H1 (cell line): ENCODE data around the gene FAM107A. TPM values are rescaled to one million over a fixed set of nuclear protein-coding genes. Genes with fewer than 3 reads are reported as not detected.

Source experiments
- CTCF ChIA-PET: fragments of 300-600 bp; sonication (Branson Sonifier 250); formaldehyde crosslinking; loops from one replicate; lab custom pipeline; 2021; ENCODE audit not compliant: partially characterized antibody; lab: Charles Lee
- POLR2A ChIA-PET: fragments of 300-600 bp; sonication (Branson Sonifier 250); formaldehyde crosslinking; loops from one replicate; lab custom pipeline; 2021; ENCODE audit warnings: inconsistent platforms; ENCODE audit not compliant: partially characterized antibody; lab: Charles Lee
- DNase-seq, 2 experiments: peaks; one replicate each; pipeline versions ENCODE4 v3.0.0 to v3.0.0-alpha.2; 2010 to 2022; ENCODE audit warnings: low spot score in 2 of 2, low read depth in 1 of 2, mixed read lengths in 1 of 2
- FAIRE-seq: peaks from 2 replicates; lab custom pipeline; 2011; peaks lifted over from hg19 to GRCh38; lab: Jason Lieb, UNC
- H2AFZ ChIP-seq: 2 replicates; pipeline ENCODE4 v1.8.1; 2012; ENCODE audit warnings: low read length, inconsistent platforms
- H2AK5ac ChIP-seq: 2 replicates; pipeline ENCODE4 v1.6.1; 2013; ENCODE audit warnings: low read depth, low read length
- H2BK120ac ChIP-seq: replicated peaks from 2 replicates; pipeline ENCODE3; 2013; ENCODE audit warnings: low read depth, low read length, inconsistent platforms
- H2BK12ac ChIP-seq: 2 replicates; pipeline ENCODE4 v1.6.1; 2013; ENCODE audit warnings: low read depth, low read length
- H2BK15ac ChIP-seq: 2 replicates; pipeline ENCODE4 v1.6.1; 2013; ENCODE audit warnings: low read length
- H2BK20ac ChIP-seq: 2 replicates; pipeline ENCODE4 v1.6.1; 2013; ENCODE audit warnings: low read length
- H2BK5ac ChIP-seq: 2 replicates; pipeline ENCODE4 v1.6.1; 2013; ENCODE audit warnings: low read depth, low read length
- H3K14ac ChIP-seq: 2 replicates; pipeline ENCODE4 v1.6.1; 2013; ENCODE audit warnings: inconsistent platforms; ENCODE audit not compliant: insufficient read length
- H3K18ac ChIP-seq: 2 replicates; pipeline ENCODE4 v1.6.1; 2013; ENCODE audit warnings: low read length; ENCODE audit errors: extremely low read depth
- H3K23ac ChIP-seq: 2 replicates; pipeline ENCODE4 v1.6.1; 2013; ENCODE audit warnings: inconsistent platforms; ENCODE audit not compliant: insufficient read length
- H3K23me2 ChIP-seq: 2 replicates; pipeline ENCODE4 v1.6.1; 2013; ENCODE audit warnings: low read depth, low read length
- H3K27ac ChIP-seq: 2 replicates; pipeline ENCODE4 v1.6.1; 2011; ENCODE audit warnings: low read depth, low read length, inconsistent platforms
- H3K27me3 ChIP-seq, 4 experiments: replicated peaks in 1 of 4; 1 replicate in 1 of 4; 2 replicates in 3 of 4; pipeline versions ENCODE4 v1.6.1 to v1.8.1; 2011 to 2013; ENCODE audit warnings: low read length in 3 of 4, mild to moderate bottlenecking in 3 of 4, inconsistent platforms in 2 of 4, mixed read lengths in 2 of 4, moderate library complexity in 1 of 4; ENCODE audit not compliant: control insufficient read depth in 3 of 4, insufficient read depth in 3 of 4; ENCODE audit errors: extremely low read depth in 1 of 4
- H3K36me3 ChIP-seq, 4 experiments: 2 replicates each; pipeline versions ENCODE4 v1.6.1 to v1.8.1; 2011 to 2013; ENCODE audit warnings: mild to moderate bottlenecking in 4 of 4, low read length in 3 of 4, moderate library complexity in 2 of 4, control low read depth in 1 of 4, inconsistent platforms in 1 of 4; ENCODE audit not compliant: insufficient read depth in 4 of 4, control insufficient read depth in 2 of 4
- H3K4ac ChIP-seq: replicated peaks from 2 replicates; pipeline ENCODE3; 2013; ENCODE audit warnings: low read length, low read depth, mixed read lengths, inconsistent platforms; ENCODE audit not compliant: insufficient read length
- H3K4me1 ChIP-seq, 4 experiments: replicated peaks in 1 of 4; 1 replicate in 1 of 4; 2 replicates in 3 of 4; pipeline versions ENCODE4 v1.6.1 to v1.8.1; 2011 to 2013; ENCODE audit warnings: low read length in 3 of 4, inconsistent platforms in 2 of 4, mixed read lengths in 1 of 4; ENCODE audit not compliant: insufficient read depth in 4 of 4, control insufficient read depth in 3 of 4
- H3K4me2 ChIP-seq, 2 experiments: 2 replicates each; pipeline versions ENCODE4 v1.6.1 to v1.8.1; 2011 to 2013; ENCODE audit warnings: low read depth in 2 of 2, low read length in 2 of 2, control low read depth in 1 of 2, inconsistent platforms in 1 of 2, mild to moderate bottlenecking in 1 of 2; ENCODE audit not compliant: insufficient read depth in 1 of 2
- H3K4me3 ChIP-seq, 4 experiments: fragments of 200-600, 300-600 bp in 1 of 4; sonication (generic), shearing (Covaris generic), sonication (Bioruptor Twin) in 1 of 4; 2 replicates each; pipeline versions ENCODE4 v1.5.1 to v1.8.1; 2011 to 2016; ENCODE audit warnings: low read length in 4 of 4, low read depth in 3 of 4, control low read depth in 2 of 4, inconsistent platforms in 2 of 4, mild to moderate bottlenecking in 2 of 4, mixed read lengths in 1 of 4, moderate library complexity in 1 of 4; ENCODE audit not compliant: insufficient read depth in 2 of 4; ENCODE audit errors: extremely low read depth in 1 of 4
- H3K56ac ChIP-seq: replicated peaks from 2 replicates; pipeline ENCODE3; 2013; ENCODE audit warnings: low read depth, mild to moderate bottlenecking, mixed read lengths, low read length, inconsistent platforms; ENCODE audit not compliant: insufficient read length
- H3K79me1 ChIP-seq: 2 replicates; pipeline ENCODE4 v1.6.1; 2013; ENCODE audit warnings: low read depth, low read length, control low read depth
- H3K79me2 ChIP-seq, 2 experiments: 2 replicates each; pipeline versions ENCODE4 v1.6.1 to v1.8.1; 2012 to 2013; ENCODE audit warnings: low read length in 2 of 2, mild to moderate bottlenecking in 2 of 2, inconsistent platforms in 1 of 2; ENCODE audit not compliant: insufficient read depth in 2 of 2, control insufficient read depth in 1 of 2
- H3K9ac ChIP-seq, 4 experiments: replicated peaks in 1 of 4; 1 replicate in 1 of 4; 2 replicates in 3 of 4; pipeline versions ENCODE4 v1.6.1 to v1.8.1; 2011 to 2013; ENCODE audit warnings: low read depth in 3 of 4, low read length in 3 of 4, control low read depth in 2 of 4, mild to moderate bottlenecking in 2 of 4, moderate library complexity in 2 of 4, inconsistent platforms in 1 of 4; ENCODE audit errors: extremely low read depth in 1 of 4
- H3K9me3 ChIP-seq, 2 experiments: 2 replicates each; pipeline versions ENCODE4 v1.6.1 to v1.8.1; 2012 to 2013; ENCODE audit warnings: mild to moderate bottlenecking in 2 of 2, moderate library complexity in 2 of 2, control low read depth in 1 of 2, inconsistent platforms in 1 of 2, low read depth in 1 of 2, low read length in 1 of 2, mixed read lengths in 1 of 2; ENCODE audit not compliant: insufficient read depth in 2 of 2
- H4K20me1 ChIP-seq, 2 experiments: replicated peaks in 1 of 2; 2 replicates each; pipeline versions ENCODE3 to v1.8.1; 2011 to 2013; ENCODE audit warnings: inconsistent platforms in 2 of 2, low read length in 2 of 2, mild to moderate bottlenecking in 1 of 2; ENCODE audit not compliant: insufficient read depth in 2 of 2, control insufficient read depth in 1 of 2
- H4K5ac ChIP-seq: 2 replicates; pipeline ENCODE4 v1.6.1; 2013; ENCODE audit warnings: low read length, low read depth, mixed read lengths, inconsistent platforms; ENCODE audit not compliant: insufficient read length
- H4K8ac ChIP-seq: 2 replicates; pipeline ENCODE4 v1.8.0; 2013; ENCODE audit warnings: mild to moderate bottlenecking, moderate library complexity, low read length, inconsistent platforms; ENCODE audit not compliant: insufficient read depth; ENCODE audit errors: extremely low read depth
- H4K91ac ChIP-seq: replicated peaks from 2 replicates; pipeline ENCODE3; 2013; ENCODE audit warnings: low read length, mixed read lengths, inconsistent platforms; ENCODE audit not compliant: insufficient read length
- ATF2 ChIP-seq: IDR thresholded peaks from 2 replicates; pipeline ENCODE4 v1.6.1; 2012; ENCODE audit warnings: low read length, inconsistent platforms
- TBP ChIP-seq: IDR thresholded peaks from 2 replicates; pipeline ENCODE4 v1.6.1; 2011; ENCODE audit warnings: low read depth, low read length, improper control_type of control experiment
- USF2 ChIP-seq: IDR thresholded peaks from 2 replicates; pipeline ENCODE4 v1.6.1; 2011; ENCODE audit warnings: low read length, improper control_type of control experiment
- WGBS, 2 experiments: shearing (Covaris generic) in 1 of 2; methylation state at CpG; one replicate each; pipeline versions ENCODE4 v1.1.6 to v1.1.7; 2013 to 2015; ENCODE audit warnings: low lambda C conversion rate in 2 of 2, mixed read lengths in 2 of 2, inconsistent platforms in 1 of 2, low coverage in 1 of 2, missing lambda C conversion rate in 1 of 2; ENCODE audit not compliant: insufficient replicate concordance in 2 of 2, insufficient coverage in 1 of 2, insufficient read length in 1 of 2; ENCODE audit errors: extremely low coverage in 1 of 2, missing lambda C conversion rate in 1 of 2; 5-methylcytosine and 5-hydroxymethylcytosine counted together
- polyA plus RNA-seq, 7 experiments: library from polyadenylated mRNA; depleted of rRNA in 3 of 7; stranded (reverse) in 5 of 7; unstranded in 2 of 7; fragments of >200 nt in 5 of 7; fragments of 200-250 nt in 2 of 7; gene quantifications; 1 replicate in 5 of 7; 2 replicates in 1 of 7; 4 replicates in 1 of 7; pipeline versions ENCODE4 v1.2.1 to v1.2.3, GENCODE V29; 2011 to 2013; ENCODE audit warnings: missing spikeins in 2 of 7, mixed read lengths in 2 of 7
- total RNA-seq: library from RNA; stranded (reverse); fragmentation: NEBNext Ultra II Directional; extraction: Animal tissue kit (Norgen Biotek cat#: 25700); gene quantifications from 2 replicates; pipeline ENCODE4 v1.2.1, GENCODE V29; 2021

FAM107A gene
- total and polyA plus RNA-seq, 2 of the 8 experiments (the other 6 are each of a cell fraction or from before 2014, with no cell fraction given), result 0.51 to 0.65 TPM

- Histone ChIP-seq H4K8ac (no peak overlapping the region), H3K79me1 (no peaks in the 10 kb centered on the region; the same call in 1 of the 2 replicates), H3K27ac (no peak overlapping the region), H2BK12ac (no peak overlapping the region), H4K5ac (no peak overlapping the region), H3K14ac (no peak overlapping the region), H2BK15ac (no peak overlapping the region), H2BK5ac (no peak overlapping the region), H3K23me2 (no peaks in the 10 kb centered on the region; the same call in 1 of the 2 replicates), H4K20me1 (no peaks in the 10 kb centered on the region), H2BK120ac (no peak overlapping the region), H3K4ac (no peak overlapping the region), H3K4me3 (no peak overlapping the region), H3K36me3 (no peaks in the 10 kb centered on the region), H3K4me2 (no peak overlapping the region), H3K18ac (no peak overlapping the region), H3K79me2 (no peaks in the 10 kb centered on the region), H3K23ac (no peak overlapping the region), H3K56ac (no peak overlapping the region), H3K9ac (no peak overlapping the region), H4K91ac (no peak overlapping the region), H3K4me1 (peaks cover under 1 to 17% (median 11%) of the 10 kb centered on the region in 4 experiments), H3K9me3 (no peaks in the 10 kb centered on the region), H2BK20ac (no peak overlapping the region), H2AFZ (no peak overlapping the region), H2AK5ac (no peak overlapping the region), H3K27me3 (peaks cover 0 to 2% (median 0%) of the 10 kb centered on the region in 4 experiments; a peak in 2 of 7 replicates)
- 91% methylated on average over 5 of the region's 5 CpGs; no CpG with 5 or more reads in 1 of the 2 experiments for WGBS, 2 experiments
- ChIA-PET POLR2A (no interaction called here), CTCF (interaction anchor here (2.8 to 40.0 kb wide), 6 partner anchors 12 to 66 kb away, joined by 10 to 994 read pairs (median 70); partner anchors contain the start of gene FAM107A)
- no peak for TF ChIP-seq ATF2
- no peak for TF ChIP-seq USF2
- no peak for TF ChIP-seq TBP
- DNase-seq (no peak), FAIRE-seq (no peak)
Measured at GRCh38 chr3:58570851-58571250, 6.3 kb downstream of the FAM107A start.
